ENCODE measurements around the gene ZW10.

Gene ZW10

DNA sequence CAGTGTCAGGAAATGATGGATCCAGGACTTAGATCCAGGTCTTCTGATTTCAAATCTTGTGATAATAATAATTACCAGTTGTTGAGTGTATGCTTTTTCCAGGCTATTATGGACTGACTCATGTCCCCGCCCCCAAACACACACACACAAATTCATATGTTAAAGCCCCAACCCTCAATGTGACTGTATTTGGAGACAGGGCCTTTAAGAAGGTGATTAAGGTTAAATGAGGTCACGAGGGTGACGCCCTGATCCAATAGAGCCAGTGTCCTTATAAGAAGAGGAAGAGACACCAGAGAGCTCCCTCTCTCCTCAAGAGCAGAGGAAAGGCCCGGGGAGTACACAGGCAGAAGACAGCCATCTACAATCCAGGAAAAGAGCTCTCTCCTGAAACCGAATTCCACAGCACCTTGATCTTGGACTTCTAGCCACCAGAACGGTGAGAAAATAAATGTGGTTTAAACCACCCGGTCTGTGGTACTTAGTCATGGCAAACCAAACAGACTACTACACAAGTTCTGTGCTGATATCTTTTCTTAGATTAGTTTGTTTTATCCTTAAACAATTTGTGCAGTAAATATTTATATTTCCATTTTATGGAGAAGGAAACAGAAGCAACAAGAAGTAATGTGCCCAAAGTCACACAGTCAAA is 75.6 kb downstream of the ZW10 start:
- DNase-seq = no peak

DNA sequence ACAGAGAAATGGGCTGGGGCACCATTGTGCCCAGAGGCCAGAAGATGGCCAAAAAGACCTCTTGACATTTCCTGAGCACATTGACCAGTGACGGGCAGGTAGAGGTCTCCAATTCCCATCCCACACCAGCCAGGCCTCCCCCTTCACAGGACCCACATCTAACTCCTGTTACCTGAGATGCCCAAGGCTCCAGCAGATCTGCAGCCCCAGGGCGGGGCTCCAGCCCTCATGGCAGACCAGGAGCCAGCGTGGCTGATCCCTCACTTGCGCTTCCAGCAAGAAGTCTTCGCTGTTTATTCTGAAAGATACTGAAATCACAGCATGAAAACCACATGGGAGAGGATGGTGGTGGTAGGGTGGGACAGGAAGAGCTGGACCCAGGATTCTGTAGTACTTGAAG is 76.4 kb downstream of the ZW10 start:
- no peak for DNase-seq

DNA sequence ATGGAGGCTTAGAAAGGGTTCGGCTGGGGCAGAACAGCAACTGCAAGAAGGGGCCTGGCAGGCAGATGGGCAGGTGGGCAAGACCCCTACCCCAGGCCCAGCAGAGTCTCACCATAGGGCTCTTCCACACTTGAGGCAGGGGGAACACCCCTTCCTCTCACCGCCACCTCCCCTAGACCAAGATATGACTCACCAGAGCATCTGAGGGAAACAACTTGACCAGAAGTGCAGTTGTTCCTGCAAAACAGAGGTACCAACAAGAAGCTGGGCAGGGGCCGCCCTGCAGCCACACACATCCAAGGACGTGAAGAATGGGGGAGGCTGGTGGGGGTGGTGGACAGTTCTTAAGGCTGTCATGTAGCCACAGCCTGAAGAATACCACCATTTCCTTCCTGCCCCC is 78.3 kb downstream of the ZW10 start:
- DNase-seq = no peak

DNA sequence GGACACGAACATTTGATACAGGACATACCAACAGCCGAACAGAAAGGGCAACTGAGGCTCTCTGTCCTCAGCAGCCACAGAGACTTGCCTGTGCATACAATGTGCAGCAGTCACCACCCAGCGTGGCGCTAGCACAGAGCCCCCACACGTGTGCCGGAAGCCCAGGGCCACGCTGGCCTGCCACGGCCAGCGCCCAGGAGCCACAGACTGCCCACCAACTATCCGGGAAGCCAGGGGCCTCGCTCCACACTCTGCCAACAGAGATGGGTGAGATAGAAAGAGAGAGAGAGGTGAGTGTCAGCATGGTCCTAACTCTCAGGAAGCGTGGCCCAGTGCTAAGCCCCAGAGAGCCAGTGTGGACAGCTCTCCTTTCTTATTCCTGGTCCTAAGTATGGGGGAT is 79.1 kb downstream of the ZW10 start:
- DNase-seq = no peak

DNA sequence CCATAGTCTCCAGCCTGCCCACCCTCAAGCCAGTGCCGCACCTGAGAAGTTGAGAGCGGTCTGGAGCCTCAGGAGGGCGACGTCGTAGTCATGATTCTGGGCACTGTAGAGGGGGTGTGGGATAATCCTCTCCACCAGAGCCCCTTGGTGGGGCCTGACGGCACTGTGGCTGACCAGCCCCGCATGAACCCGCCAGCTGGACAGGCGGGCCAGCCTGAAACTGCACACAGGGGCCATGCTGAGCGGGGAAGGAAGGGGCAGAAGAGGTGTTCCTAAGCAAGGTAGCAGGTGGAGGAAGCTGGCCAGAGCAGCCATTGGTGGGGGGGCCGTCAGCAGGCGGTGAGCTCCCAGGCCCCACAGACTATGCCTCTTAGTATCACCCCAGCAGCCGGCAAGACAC is 80.5 kb downstream of the ZW10 start:
- no peak for DNase-seq

DNA sequence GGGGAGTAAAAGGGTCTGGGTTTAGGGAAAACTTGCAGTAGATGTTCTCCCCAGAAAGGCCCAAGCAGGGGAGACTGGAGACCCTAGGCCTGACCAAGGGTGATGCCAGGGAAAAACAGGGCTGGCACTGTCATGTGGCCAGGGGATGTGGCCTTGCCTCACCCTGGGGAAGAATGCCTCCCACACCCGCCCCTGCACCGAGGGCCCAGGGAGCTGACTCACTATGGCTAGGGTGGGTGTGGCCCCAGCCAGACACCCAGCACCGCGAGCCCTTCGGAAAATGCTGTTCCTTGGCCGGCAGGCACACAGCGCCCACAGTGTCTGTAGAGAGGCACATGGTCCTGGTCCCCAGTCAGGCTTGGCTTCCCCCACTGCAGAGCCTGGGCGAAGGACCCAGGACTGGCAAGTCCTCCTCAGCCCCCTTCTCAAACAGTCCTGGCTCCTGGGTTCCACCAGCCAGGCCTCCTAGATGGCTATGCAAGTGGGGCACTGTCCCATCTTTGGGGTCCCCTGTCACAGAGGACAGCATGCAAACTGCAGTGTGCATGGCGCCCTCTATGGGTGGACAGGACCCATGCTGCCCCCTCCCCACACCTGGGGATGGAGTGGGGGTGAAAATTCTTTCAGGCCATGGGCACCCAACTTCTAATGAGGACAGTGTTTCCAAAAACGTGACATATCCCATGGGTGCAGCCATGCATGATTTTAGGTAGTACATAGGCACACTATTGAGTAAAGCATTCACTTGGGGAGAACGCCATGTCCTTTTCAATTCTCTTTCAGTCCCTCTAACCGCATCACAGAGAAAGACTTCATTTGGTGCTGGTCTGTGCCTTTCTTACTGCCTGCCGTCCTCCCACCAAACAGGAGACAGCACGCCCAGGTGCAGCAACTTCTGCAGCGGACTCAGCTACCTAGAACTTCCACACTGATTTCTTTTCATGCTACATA is 82.6 kb downstream of the ZW10 start:
- DNase-seq = no peak

DNA sequence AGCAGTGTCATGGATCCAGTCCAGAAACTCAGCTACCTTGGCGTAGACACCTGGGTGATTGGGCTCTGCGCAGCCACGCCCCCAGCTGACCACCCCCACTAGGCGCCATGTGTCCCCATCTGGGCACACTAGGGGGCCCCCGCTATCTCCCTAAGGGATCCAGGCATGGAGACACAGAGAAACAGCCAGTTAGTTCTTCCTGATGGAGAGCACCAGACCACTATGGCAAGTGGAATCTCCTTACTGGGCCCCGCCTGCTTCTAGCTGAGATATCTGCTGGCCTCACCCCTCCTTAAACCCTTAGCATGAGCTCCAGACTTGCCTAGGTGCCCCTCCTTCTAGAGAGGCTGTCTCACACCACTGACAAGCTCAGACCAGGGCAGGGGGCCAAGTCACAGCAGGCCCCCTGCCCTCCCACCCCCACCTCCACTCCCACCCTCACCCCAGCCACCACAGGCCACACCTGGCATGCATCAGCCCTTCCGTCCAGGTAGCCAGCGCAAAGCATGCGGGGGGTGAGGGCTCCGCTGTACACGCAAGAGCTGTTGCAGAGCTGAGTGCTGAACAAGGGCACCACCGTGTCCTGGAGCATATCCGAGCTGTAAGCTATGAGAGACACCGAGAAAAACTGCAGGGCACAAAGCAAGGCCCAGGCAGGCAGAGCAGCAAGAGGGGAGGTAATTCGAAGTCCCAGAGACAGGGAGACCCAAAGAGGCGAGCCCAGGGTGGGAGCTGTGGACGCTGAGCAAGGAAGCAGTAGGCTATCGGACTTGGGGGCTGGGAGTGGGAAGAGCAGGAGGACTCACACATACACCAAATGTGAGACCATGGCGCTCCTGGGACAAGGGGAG is 83.5 kb downstream of the ZW10 start:
- DNase-seq = no peak

DNA sequence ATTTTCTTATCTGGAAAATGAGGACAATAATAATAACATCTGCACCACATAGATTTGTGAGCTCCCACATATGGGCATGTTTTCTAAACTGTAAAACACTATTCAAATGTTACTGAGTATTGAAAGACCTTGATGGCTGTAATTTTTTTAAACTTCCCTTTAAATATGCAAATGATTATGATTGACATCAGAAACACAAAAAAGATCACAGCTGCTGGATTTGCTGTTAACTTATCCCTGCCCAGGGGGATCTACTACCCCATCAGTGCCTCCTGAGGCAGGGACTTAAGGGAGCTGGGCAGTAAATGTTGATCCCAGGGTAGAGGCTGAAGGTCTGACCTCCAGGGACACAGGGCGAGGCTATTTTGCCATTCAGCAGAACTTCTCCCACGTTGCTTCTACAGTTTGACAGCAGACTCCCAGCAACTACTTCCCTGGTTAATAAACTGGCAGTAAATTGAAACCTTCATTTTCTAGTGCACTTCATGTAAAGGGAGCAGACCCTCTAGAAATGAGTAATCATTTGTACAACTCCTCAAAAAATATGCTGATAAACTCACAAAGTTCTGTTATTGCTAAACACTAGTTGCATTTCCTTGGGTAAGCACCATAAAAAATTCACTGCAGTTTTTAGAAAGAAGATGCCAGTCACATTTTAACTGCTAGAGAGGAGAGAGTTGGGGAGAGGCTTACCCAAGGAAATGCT is 87.7 kb downstream of the ZW10 start:
- no peak for DNase-seq

DNA sequence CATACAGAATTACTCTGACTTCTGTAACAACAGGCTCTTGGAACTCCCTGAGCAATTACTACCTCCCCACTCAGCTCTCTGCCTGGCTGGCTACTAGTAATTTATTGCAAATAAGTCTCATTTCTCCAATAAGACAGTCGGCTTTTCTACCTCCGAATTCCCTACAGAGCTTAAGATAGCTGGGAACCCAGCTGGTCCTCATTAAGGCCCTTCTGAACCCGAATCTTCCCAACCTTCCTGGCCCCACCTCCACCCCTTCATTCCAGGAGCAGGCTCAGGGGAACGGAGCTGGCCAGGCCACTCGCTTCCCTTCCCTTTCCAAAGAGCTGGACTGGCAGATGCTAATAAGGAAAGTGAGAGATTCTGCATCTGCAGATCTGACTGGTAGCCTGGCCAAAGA is 89.0 kb downstream of the ZW10 start:
- no peak for DNase-seq

DNA sequence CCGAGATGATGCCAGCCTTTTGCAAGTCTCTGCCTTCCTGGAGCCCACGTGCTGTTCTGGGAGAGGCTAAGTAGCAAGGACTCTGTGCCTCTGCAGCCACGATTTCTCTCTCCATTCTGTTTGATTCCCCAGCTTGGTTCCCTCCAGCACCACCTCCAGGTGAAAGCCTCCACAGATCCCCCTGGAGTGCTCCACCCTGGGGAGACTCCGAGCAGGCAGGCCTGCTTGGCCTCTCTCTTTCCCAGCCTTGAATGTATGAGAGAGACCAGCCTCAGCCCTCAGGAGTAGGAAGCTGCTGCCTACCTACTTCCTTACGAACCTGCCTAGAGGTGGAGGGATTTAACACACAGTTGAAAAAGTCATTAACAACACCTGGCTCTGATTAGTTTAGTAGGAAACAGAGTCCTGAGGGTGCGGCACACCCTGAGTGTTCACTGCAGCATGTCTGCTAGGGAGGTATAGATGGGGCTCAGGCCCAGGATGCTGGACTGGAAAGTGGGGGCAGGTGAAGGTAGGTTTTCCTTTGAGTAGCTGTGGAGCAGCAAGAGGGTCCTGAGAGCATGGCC is 89.9 kb downstream of the ZW10 start:
- DNase-seq = no peak

All from activated CD4-positive, alpha-beta T cell treated with anti-CD3 and anti-CD28 coated beads for 4 hours (primary cell).